H9 (cell line): ENCODE results near the gene ISG20L2. TPM values are rescaled to one million over a fixed set of nuclear protein-coding genes. Genes with fewer than 3 reads are reported as not detected.

Experiments
- DNase-seq: peaks from one replicate; pipeline ENCODE4 v3.0.0-alpha.2; 2017
- H2AFZ ChIP-seq: one replicate; pipeline ENCODE4 v1.6.1; 2013; ENCODE audit warnings: mild to moderate bottlenecking, low read length, control low read depth, moderate library complexity
- H2AK5ac ChIP-seq: 2 replicates; pipeline ENCODE4 v1.6.1; 2013; ENCODE audit warnings: low read length, control low read depth, mixed read lengths; ENCODE audit not compliant: insufficient read length
- H2BK120ac ChIP-seq: one replicate; pipeline ENCODE4 v1.6.1; 2013; ENCODE audit warnings: low read depth, mild to moderate bottlenecking, low read length, control low read depth, inconsistent platforms; ENCODE audit not compliant: poor library complexity, severe bottlenecking
- H2BK12ac ChIP-seq: 2 replicates; pipeline ENCODE4 v1.6.1; 2013; ENCODE audit warnings: low read length, control low read depth, mixed read lengths, low read depth; ENCODE audit not compliant: insufficient read length
- H2BK15ac ChIP-seq: 2 replicates; pipeline ENCODE4 v1.6.1; 2013; ENCODE audit warnings: low read depth, low read length, control low read depth
- H2BK20ac ChIP-seq: one replicate; pipeline ENCODE4 v1.6.1; 2013; ENCODE audit warnings: low read depth, mild to moderate bottlenecking, low read length, control low read depth, inconsistent platforms; ENCODE audit not compliant: poor library complexity, severe bottlenecking
- H2BK5ac ChIP-seq: 2 replicates; pipeline ENCODE4 v1.6.1; 2013; ENCODE audit warnings: low read length, control low read depth, mixed read lengths; ENCODE audit not compliant: insufficient read length
- H3K14ac ChIP-seq: 2 replicates; pipeline ENCODE4 v1.6.1; 2013; ENCODE audit warnings: low read length, control low read depth; ENCODE audit not compliant: insufficient read depth
- H3K18ac ChIP-seq: 2 replicates; pipeline ENCODE4 v1.6.1; 2013; ENCODE audit warnings: low read depth, mild to moderate bottlenecking, mixed read lengths, low read length, control low read depth; ENCODE audit not compliant: insufficient read length
- H3K23ac ChIP-seq: 2 replicates; pipeline ENCODE4 v1.6.1; 2013; ENCODE audit warnings: low read length, control low read depth, mixed read lengths, low read depth; ENCODE audit not compliant: insufficient read length
- H3K23me2 ChIP-seq: 2 replicates; pipeline ENCODE4 v1.6.1; 2013; ENCODE audit warnings: low read depth, mild to moderate bottlenecking, mixed read lengths, low read length, control low read depth; ENCODE audit not compliant: insufficient read length, poor library complexity, severe bottlenecking
- H3K27ac ChIP-seq: 2 replicates; pipeline ENCODE4 v1.5.1; 2013; ENCODE audit warnings: low read length, control low read depth, mixed read lengths, low read depth; ENCODE audit not compliant: insufficient read length
- H3K27me3 ChIP-seq: 2 replicates; pipeline ENCODE4 v1.6.1; 2013; ENCODE audit warnings: low read length, control low read depth, inconsistent platforms; ENCODE audit not compliant: insufficient read depth
- H3K4ac ChIP-seq: 2 replicates; pipeline ENCODE4 v1.6.1; 2013; ENCODE audit warnings: low read depth, mild to moderate bottlenecking, control low read depth, inconsistent platforms, low read length, moderate library complexity
- H3K4me1 ChIP-seq: 2 replicates; pipeline ENCODE4 v1.6.1; 2013; ENCODE audit warnings: low read length, control low read depth, inconsistent platforms; ENCODE audit not compliant: insufficient read depth
- H3K4me2 ChIP-seq: 2 replicates; pipeline ENCODE4 v1.6.1; 2013; ENCODE audit warnings: low read length, control low read depth, mixed read lengths; ENCODE audit not compliant: insufficient read length, insufficient read depth
- H3K56ac ChIP-seq: 2 replicates; pipeline ENCODE4 v1.6.1; 2013; ENCODE audit warnings: low read depth, mild to moderate bottlenecking, mixed read lengths, low read length, control low read depth; ENCODE audit not compliant: insufficient read length
- H3K79me1 ChIP-seq: 2 replicates; pipeline ENCODE4 v1.6.1; 2013; ENCODE audit warnings: low read depth, mild to moderate bottlenecking, moderate library complexity, low read length, control low read depth, inconsistent platforms; ENCODE audit not compliant: insufficient read depth, poor library complexity, severe bottlenecking
- H3K79me2 ChIP-seq: 2 replicates; pipeline ENCODE4 v1.6.1; 2013; ENCODE audit warnings: low read length, control low read depth, inconsistent platforms; ENCODE audit not compliant: insufficient read depth
- H3K9ac ChIP-seq: 2 replicates; pipeline ENCODE4 v1.6.1; 2013; ENCODE audit warnings: low read length, control low read depth, mixed read lengths; ENCODE audit not compliant: insufficient read length; ENCODE audit errors: extremely low read depth
- H3K9me3 ChIP-seq: one replicate; pipeline ENCODE4 v1.6.1; 2013; ENCODE audit warnings: low read depth, low read length, inconsistent platforms; ENCODE audit not compliant: control insufficient read depth
- H3T11ph ChIP-seq: one replicate; pipeline ENCODE4 v1.6.1; 2013; ENCODE audit warnings: mild to moderate bottlenecking, low read length, control low read depth, inconsistent platforms
- H4K20me1 ChIP-seq: one replicate; pipeline ENCODE4 v1.6.1; 2013; ENCODE audit not compliant: control insufficient read depth, insufficient read length, insufficient read depth
- H4K5ac ChIP-seq: 2 replicates; pipeline ENCODE4 v1.6.1; 2013; ENCODE audit warnings: low read depth, mild to moderate bottlenecking, mixed read lengths, low read length, control low read depth; ENCODE audit not compliant: insufficient read length
- H4K8ac ChIP-seq: replicated peaks from 2 replicates; pipeline ENCODE4 v1.6.1; 2013; ENCODE audit warnings: low read length, control low read depth, mixed read lengths, low read depth; ENCODE audit not compliant: insufficient read length
- H4K91ac ChIP-seq: 2 replicates; pipeline ENCODE4 v1.6.1; 2013; ENCODE audit warnings: low read depth, mild to moderate bottlenecking, moderate library complexity, mixed read lengths, low read length, control low read depth; ENCODE audit not compliant: insufficient read length
- H3K27ac Mint-ChIP-seq, 3 experiments: 2 replicates in 2 of 3; 3 replicates in 1 of 3; pipeline ENCODE4 v1.8.0; 2020 to 2021; ENCODE audit warnings: mixed read lengths in 3 of 3, mild to moderate bottlenecking in 1 of 3, moderate library complexity in 1 of 3
- H3K27me3 Mint-ChIP-seq: 2 replicates; pipeline ENCODE4 v1.8.0; 2021; ENCODE audit warnings: low read depth, mild to moderate bottlenecking, moderate library complexity, mixed read lengths
- H3K36me3 Mint-ChIP-seq, 3 experiments: 2 replicates in 2 of 3; 3 replicates in 1 of 3; pipeline ENCODE4 v1.8.0; 2020 to 2021; ENCODE audit warnings: low read depth in 3 of 3, mixed read lengths in 3 of 3; ENCODE audit not compliant: insufficient read depth in 1 of 3
- H3K4me1 Mint-ChIP-seq, 2 experiments: 2 replicates each; pipeline ENCODE4 v1.8.0; 2020; ENCODE audit warnings: mixed read lengths in 2 of 2
- H3K4me3 Mint-ChIP-seq, 2 experiments: 2 replicates in 1 of 2; 3 replicates in 1 of 2; pipeline ENCODE4 v1.8.0; 2020 to 2021; ENCODE audit warnings: mild to moderate bottlenecking in 2 of 2, mixed read lengths in 2 of 2, moderate library complexity in 1 of 2
- H3K9me3 Mint-ChIP-seq, 2 experiments: 2 replicates in 1 of 2; 3 replicates in 1 of 2; pipeline ENCODE4 v1.8.0; 2020; ENCODE audit warnings: mild to moderate bottlenecking in 2 of 2, mixed read lengths in 2 of 2, moderate library complexity in 1 of 2
- WGBS: extraction: QIAGEN DNeasy Blood & Tissue Kit; methylation state at CpG from one replicate; pipeline ENCODE4 v1.1.7; 2013; ENCODE audit warnings: missing lambda C conversion rate, low lambda C conversion rate, mixed read lengths; ENCODE audit not compliant: insufficient read length; ENCODE audit errors: extremely low coverage; 5-methylcytosine and 5-hydroxymethylcytosine counted together
- total RNA-seq: library from RNA; stranded (reverse); gene quantifications from 2 replicates; pipeline ENCODE4 v1.2.1, GENCODE V29; 2021
- TF ChIP-seq, protein P1 (sequence below): fragments of 200-600 bp; sonication (generic); conservative IDR thresholded peaks from 3 replicates; pipeline ENCODE4 v1.8.0; 2021; ENCODE audit warnings: antibody characterized with exemption, mild to moderate bottlenecking

ISG20L2 gene
- total RNA-seq, 1 experiment from 2014 or later = 57.6 TPM

DNA sequence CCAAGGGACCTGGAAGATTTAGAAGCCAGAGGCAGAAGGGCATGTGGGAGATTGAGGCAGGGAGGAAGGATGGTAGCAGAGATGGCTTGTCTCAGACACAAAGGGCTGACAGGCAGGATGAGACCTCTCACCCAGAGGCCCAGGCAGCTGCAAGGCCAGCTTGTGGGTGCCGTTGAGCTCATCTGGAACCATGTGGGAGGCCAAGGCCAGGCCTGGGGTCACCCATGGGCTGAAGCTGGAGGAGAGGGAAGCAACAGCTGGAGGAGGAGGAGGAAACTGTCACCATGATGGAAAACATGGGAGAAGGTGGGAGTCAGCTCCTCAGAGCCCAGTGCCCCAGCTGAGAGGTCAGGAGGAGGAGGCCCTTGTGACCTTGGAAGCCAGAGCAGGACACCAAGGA is 29.6 kb downstream of the ISG20L2 start:
- H4K20me1 ChIP-seq = no peaks in the 10 kb centered on the region
- no peak overlapping the region for H3K18ac ChIP-seq
- no peaks in the 10 kb centered on the region for H3K79me1 ChIP-seq
- no peak overlapping the region; the same call in 1 of the 2 replicates for H3K14ac ChIP-seq
- no peak overlapping the region for H3K9ac ChIP-seq
- H3K27me3 Mint-ChIP-seq = peaks cover 24% of the 10 kb centered on the region
- no peak overlapping the region for H2AK5ac ChIP-seq
- no peak overlapping the region for H2BK5ac ChIP-seq
- no peak overlapping the region for H3K23ac ChIP-seq
- no peaks in the 10 kb centered on the region; the same call in 1 of the 2 replicates for H3K27me3 ChIP-seq
- H2BK12ac ChIP-seq = no peak overlapping the region
- H4K8ac ChIP-seq = no peak overlapping the region
- H3K9me3 ChIP-seq = no peaks in the 10 kb centered on the region
- H4K91ac ChIP-seq = no peak overlapping the region
- WGBS = no CpG with 5 or more reads among the region's 1 CpG
- H2BK20ac ChIP-seq = no peak overlapping the region
- H3K27ac Mint-ChIP-seq = peak overlapping the region in 1 of 3 experiments; percentile 33; a peak in 2 of 7 replicates
- H3K4me3 Mint-ChIP-seq = no peak overlapping the region; a peak in 1 of 5 replicates
- no peak overlapping the region for H3K4me2 ChIP-seq
- no peak overlapping the region for H3K56ac ChIP-seq
- no peak overlapping the region for H3K27ac ChIP-seq
- no peak overlapping the region for H3T11ph ChIP-seq
- peaks cover 7% of the 10 kb centered on the region; the same call in 1 of the 2 replicates for H3K4me1 ChIP-seq
- H3K36me3 Mint-ChIP-seq = peaks cover 17 to 58% (median 44%) of the 10 kb centered on the region in 3 experiments
- TF ChIP-seq, protein P1, sequence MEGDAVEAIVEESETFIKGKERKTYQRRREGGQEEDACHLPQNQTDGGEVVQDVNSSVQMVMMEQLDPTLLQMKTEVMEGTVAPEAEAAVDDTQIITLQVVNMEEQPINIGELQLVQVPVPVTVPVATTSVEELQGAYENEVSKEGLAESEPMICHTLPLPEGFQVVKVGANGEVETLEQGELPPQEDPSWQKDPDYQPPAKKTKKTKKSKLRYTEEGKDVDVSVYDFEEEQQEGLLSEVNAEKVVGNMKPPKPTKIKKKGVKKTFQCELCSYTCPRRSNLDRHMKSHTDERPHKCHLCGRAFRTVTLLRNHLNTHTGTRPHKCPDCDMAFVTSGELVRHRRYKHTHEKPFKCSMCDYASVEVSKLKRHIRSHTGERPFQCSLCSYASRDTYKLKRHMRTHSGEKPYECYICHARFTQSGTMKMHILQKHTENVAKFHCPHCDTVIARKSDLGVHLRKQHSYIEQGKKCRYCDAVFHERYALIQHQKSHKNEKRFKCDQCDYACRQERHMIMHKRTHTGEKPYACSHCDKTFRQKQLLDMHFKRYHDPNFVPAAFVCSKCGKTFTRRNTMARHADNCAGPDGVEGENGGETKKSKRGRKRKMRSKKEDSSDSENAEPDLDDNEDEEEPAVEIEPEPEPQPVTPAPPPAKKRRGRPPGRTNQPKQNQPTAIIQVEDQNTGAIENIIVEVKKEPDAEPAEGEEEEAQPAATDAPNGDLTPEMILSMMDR = no peak
- H3K9me3 Mint-ChIP-seq = no peaks in the 10 kb centered on the region; a peak in 1 of 5 replicates
- DNase-seq = no peak
- H2BK120ac ChIP-seq = no peak overlapping the region
- no peaks in the 10 kb centered on the region for H3K79me2 ChIP-seq
- peaks cover 6% of the 10 kb centered on the region for H3K23me2 ChIP-seq
- peaks cover 28 to 52% of the 10 kb centered on the region in 2 experiments for H3K4me1 Mint-ChIP-seq
- no peak overlapping the region for H3K4ac ChIP-seq
- H4K5ac ChIP-seq = no peak overlapping the region
- no peak overlapping the region for H2AFZ ChIP-seq
- no peak overlapping the region for H2BK15ac ChIP-seq
